DOHH2 (cell line): ENCODE data around the gene OR1A2.
"Not testable (repeated sequence)": the region's sequence is repeated elsewhere in the genome, so short reads cannot be mapped to it uniquely, and the experiment has no call there.

Experiments
- H3F3A ChIP-seq: fragments of 200-600 bp; sonication (generic), shearing (Covaris generic); 2 replicates; pipeline ENCODE4 v1.6.0; 2016; ENCODE audit warnings: antibody characterized with exemption, mild to moderate bottlenecking; ENCODE audit not compliant: control insufficient read depth, insufficient read depth
- H3K27ac ChIP-seq: fragments of 200-600 bp; sonication (generic); 2 replicates; pipeline ENCODE4 v1.5.1; 2014; ENCODE audit warnings: low read depth, mild to moderate bottlenecking, low read length, moderate library complexity
- H3K27me3 ChIP-seq: fragments of 200-600 bp; sonication (generic); 2 replicates; pipeline ENCODE4 v1.6.1; 2014; ENCODE audit warnings: mild to moderate bottlenecking, low read length, mixed read lengths; ENCODE audit not compliant: control insufficient read depth
- H3K36me3 ChIP-seq: fragments of 200-600 bp; sonication (generic); 2 replicates; pipeline ENCODE4 v1.6.1; 2014; ENCODE audit warnings: mild to moderate bottlenecking, low read length, moderate library complexity, mixed read lengths; ENCODE audit not compliant: control insufficient read depth
- H3K4me1 ChIP-seq: fragments of 200-600 bp; sonication (generic); 2 replicates; pipeline ENCODE4 v1.6.1; 2014; ENCODE audit warnings: mild to moderate bottlenecking, low read length, mixed read lengths; ENCODE audit not compliant: control insufficient read depth
- H3K4me2 ChIP-seq: fragments of 200-600 bp; sonication (generic); 2 replicates; pipeline ENCODE4 v1.6.0; 2014; ENCODE audit warnings: mild to moderate bottlenecking, low read length, moderate library complexity
- H3K4me3 ChIP-seq: fragments of 200-600 bp; sonication (generic); 2 replicates; pipeline ENCODE4 v1.5.1; 2014; ENCODE audit warnings: mild to moderate bottlenecking, low read length, mixed read lengths
- H3K79me2 ChIP-seq: fragments of 200-600 bp; sonication (generic); 2 replicates; pipeline ENCODE4 v1.6.1; 2014; ENCODE audit warnings: mild to moderate bottlenecking, low read length, mixed read lengths; ENCODE audit not compliant: control insufficient read depth
- H3K9me2 ChIP-seq: fragments of 200-600 bp; sonication (generic); replicated peaks from 2 replicates; pipeline ENCODE4 v1.6.1; 2014; ENCODE audit warnings: mild to moderate bottlenecking, low read length, mixed read lengths; ENCODE audit not compliant: control insufficient read depth
- H3K9me3 ChIP-seq: fragments of 200-600 bp; sonication (generic); 2 replicates; pipeline ENCODE4 v1.6.1; 2014; ENCODE audit warnings: antibody characterized with exemption, low read length, mixed read lengths; ENCODE audit not compliant: control insufficient read depth, insufficient read depth
- H4K20me1 ChIP-seq: fragments of 200-600 bp; sonication (generic); 2 replicates; pipeline ENCODE4 v1.6.0; 2014; ENCODE audit warnings: low read depth, mild to moderate bottlenecking, antibody characterized with exemption, low read length, moderate library complexity; ENCODE audit not compliant: control insufficient read depth, insufficient read depth

OR1A2 gene

DNA sequence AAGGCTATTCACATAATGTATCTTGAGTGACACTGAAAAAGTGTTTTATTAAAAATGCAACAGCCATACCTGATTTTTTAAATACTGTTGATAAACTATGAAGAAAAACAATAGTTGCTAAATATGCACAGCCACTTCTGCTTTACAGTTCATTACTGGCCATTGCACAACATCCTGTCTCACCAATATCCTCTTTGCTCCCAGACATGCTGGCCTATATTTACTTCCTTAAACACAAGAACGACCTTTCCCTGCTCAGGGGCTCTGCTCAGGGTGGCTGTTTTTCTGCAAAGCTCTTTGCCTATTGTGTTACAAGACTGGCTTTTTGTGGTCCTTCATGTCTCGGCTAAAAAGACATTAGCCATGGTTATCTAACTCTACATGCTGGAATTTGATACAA, 41.4 kb downstream of the OR1A2 start:
- not testable (repeated sequence) for H3K27me3 ChIP-seq, H3K9me3 ChIP-seq, H4K20me1 ChIP-seq, H3F3A ChIP-seq, H3K9me2 ChIP-seq, H3K4me1 ChIP-seq, H3K36me3 ChIP-seq, H3K4me3 ChIP-seq, H3K79me2 ChIP-seq
- H3K27ac ChIP-seq = peak overlapping the region; percentile 35
- peak overlapping the region; percentile 26 for H3K4me2 ChIP-seq

GRCh38 chr17:3241044-3241443, 43.7 kb downstream of the OR1A2 start:
- H3K27ac ChIP-seq, H3K4me3 ChIP-seq, H3K4me2 ChIP-seq, H3K9me2 ChIP-seq, H3K79me2 ChIP-seq, H3K9me3 ChIP-seq, H3K4me1 ChIP-seq, H4K20me1 ChIP-seq, H3K27me3 ChIP-seq, H3K36me3 ChIP-seq, H3F3A ChIP-seq: not testable (repeated sequence)

DNA sequence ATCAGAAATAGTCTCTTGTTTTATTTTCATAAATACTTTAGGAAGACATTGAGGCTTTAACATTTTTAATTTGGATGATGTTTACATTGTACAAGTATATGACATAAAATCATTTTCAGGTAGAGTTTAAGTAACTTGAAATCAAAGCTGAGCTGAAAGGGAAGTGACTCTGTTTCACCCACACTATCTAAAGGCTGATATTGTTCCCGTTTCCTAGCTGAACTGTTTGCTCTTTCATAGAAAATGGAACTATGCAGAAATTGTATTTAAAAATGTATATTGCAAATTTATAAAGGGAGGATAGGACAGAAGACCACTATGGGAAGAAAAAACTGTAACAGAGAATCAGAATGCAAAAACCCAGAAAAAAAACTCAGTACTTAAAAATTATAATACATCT, 47.5 kb downstream of the OR1A2 start:
- H3K27me3 ChIP-seq, H3K4me1 ChIP-seq, H3K9me3 ChIP-seq, H3K79me2 ChIP-seq, H4K20me1 ChIP-seq, H3K9me2 ChIP-seq, H3F3A ChIP-seq, H3K36me3 ChIP-seq, H3K27ac ChIP-seq, H3K4me3 ChIP-seq: not testable (repeated sequence)
- peak overlapping the region; percentile 42 for H3K4me2 ChIP-seq
